Vagina (tissue), 2 donors: Measurements from ENCODE around the gene TOMM40. TPM values are rescaled to one million over a fixed set of nuclear protein-coding genes. Genes with fewer than 3 reads are reported as not detected.

Experiments used
- DNase-seq, 2 donors: peaks; one replicate each; pipeline ENCODE4 v3.0.0-alpha.2; 2017; ENCODE audit errors: extremely low spot score in 2 of 2
- H3K27ac ChIP-seq: fragments of 200-600 bp; sonication (generic); one replicate; pipeline ENCODE4 v1.5.1; 2019
- H3K27me3 ChIP-seq: fragments of 200-600 bp; sonication (generic); one replicate; pipeline ENCODE4 v1.5.1; 2019
- H3K36me3 ChIP-seq, 2 donors: fragments of 200-600 bp; sonication (generic); one replicate each; pipeline ENCODE4 v1.5.1; 2017 to 2019
- H3K4me1 ChIP-seq: fragments of 200-600 bp; sonication (generic); one replicate; pipeline ENCODE4 v1.5.1; 2019
- H3K4me3 ChIP-seq, 2 donors: fragments of 200-600 bp; sonication (generic); 1 replicate in 1 of 2; 2 replicates in 1 of 2; pipeline ENCODE4 v1.5.1; 2016 to 2019
- H3K9me3 ChIP-seq: fragments of 200-600 bp; sonication (generic); one replicate; pipeline ENCODE4 v1.5.1; 2019
- POLR2A ChIP-seq, 2 donors: fragments of 450-650 bp; IDR thresholded peaks; one replicate each; pipeline ENCODE4 v1.6.1; 2017; ENCODE audit warnings: antibody characterized with exemption in 2 of 2, mild to moderate bottlenecking in 2 of 2, moderate library complexity in 2 of 2
- POLR2AphosphoS5 ChIP-seq, 2 donors: sonication (generic); formaldehyde crosslinking; IDR thresholded peaks; one replicate each; pipeline ENCODE4 v1.9.0; 2017; ENCODE audit warnings: antibody characterized with exemption in 2 of 2, mild to moderate bottlenecking in 2 of 2, low read depth in 1 of 2; ENCODE audit not compliant: insufficient read depth in 1 of 2
- intact Hi-C: fragments of 100-400 bp; cut with DNase I; formaldehyde crosslinking; loops from one replicate; pipeline ENCODE4 v1.15.1; 2023
- total RNA-seq: library from RNA; depleted of rRNA; stranded (reverse); fragments of >200 nt; gene quantifications from one replicate; pipeline ENCODE4 v1.2.3, GENCODE V29; 2016
- TF ChIP-seq, protein P1 (sequence below), 3 experiments: fragments of 450-650 bp in 2 of 3; fragments of 200-600 bp in 1 of 3; sonication (generic) in 1 of 3; IDR thresholded peaks; one replicate each; pipeline ENCODE4 v1.5.1; 2017 to 2019; ENCODE audit warnings: antibody characterized with exemption in 3 of 3, mild to moderate bottlenecking in 2 of 3, moderate library complexity in 2 of 3

Gene TOMM40
- total RNA-seq, 1 donor from 2014 or later: 31.4 TPM

DNA sequence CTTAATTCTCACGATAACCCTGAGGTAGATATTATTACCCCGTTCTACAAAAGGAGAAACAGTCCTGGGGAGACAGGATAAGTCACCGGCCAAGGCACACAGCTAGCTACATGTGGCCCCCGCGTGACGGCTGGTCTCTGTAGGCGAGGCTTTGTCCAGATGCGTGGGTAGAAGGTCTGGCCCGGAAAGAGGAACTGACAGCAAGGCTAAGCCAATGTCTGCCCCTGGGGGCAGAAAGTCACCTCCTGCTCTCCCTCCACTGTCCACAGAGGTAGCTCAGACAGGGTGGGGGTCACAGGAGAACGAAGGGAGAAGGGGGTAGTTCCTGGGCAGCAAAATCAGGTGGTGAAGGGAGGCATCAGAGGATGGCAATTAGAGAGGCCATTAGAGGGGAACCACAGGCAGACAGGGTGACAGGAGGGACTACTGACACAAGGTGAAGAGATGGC lies 52.8 kb downstream of the TOMM40 start:
- H3K27me3 ChIP-seq: no peaks in the 10 kb centered on the region
- no peaks in the 10 kb centered on the region for H3K9me3 ChIP-seq
- no peaks in the 10 kb centered on the region for H3K36me3 ChIP-seq
- no peak overlapping the region for H3K27ac ChIP-seq
- intact Hi-C loops: no loop called here
- TF ChIP-seq POLR2AphosphoS5 (IDR thresholded peaks at IDR 0.05; ENCODE audit: insufficient read depth in 1 of 2, low read depth in 1 of 2): no peak
- DNase-seq: no peak
- H3K4me3 ChIP-seq: no peak overlapping the region
- H3K4me1 ChIP-seq: no peaks in the 10 kb centered on the region

DNA sequence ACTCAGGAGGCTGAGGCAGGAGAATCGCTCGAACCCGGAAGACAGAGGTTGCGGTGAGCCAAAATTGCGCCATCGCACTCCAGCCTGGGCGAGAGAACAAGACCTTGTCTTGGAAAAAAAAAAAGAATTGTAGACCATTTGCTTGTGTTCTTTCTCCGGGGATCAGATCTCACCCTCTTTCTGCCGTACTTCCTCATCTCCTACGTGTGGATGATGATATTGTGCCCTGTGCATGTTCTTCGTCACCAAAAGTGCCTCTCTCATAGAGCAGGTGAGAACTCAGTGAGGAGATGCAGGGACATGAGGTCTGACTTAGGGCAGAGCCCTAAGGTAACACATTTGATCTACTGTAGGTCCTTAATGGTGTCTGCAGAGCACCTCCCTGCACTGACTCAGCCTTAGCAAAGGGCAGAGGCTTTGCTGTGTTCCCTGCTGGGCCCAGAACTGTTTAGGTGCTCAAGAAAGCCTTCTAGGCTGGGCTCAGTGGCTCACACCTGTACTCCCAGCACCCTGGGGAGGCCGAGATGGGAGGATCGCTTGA lies 56.1 kb downstream of the TOMM40 start:
- Histone ChIP-seq H3K27ac (no peak overlapping the region), H3K27me3 (no peaks in the 10 kb centered on the region), H3K4me1 (peaks cover 11% of the 10 kb centered on the region), H3K36me3 (no peaks in the 10 kb centered on the region), H3K9me3 (no peaks in the 10 kb centered on the region), H3K4me3 (no peak overlapping the region)
- TF ChIP-seq, protein P1, sequence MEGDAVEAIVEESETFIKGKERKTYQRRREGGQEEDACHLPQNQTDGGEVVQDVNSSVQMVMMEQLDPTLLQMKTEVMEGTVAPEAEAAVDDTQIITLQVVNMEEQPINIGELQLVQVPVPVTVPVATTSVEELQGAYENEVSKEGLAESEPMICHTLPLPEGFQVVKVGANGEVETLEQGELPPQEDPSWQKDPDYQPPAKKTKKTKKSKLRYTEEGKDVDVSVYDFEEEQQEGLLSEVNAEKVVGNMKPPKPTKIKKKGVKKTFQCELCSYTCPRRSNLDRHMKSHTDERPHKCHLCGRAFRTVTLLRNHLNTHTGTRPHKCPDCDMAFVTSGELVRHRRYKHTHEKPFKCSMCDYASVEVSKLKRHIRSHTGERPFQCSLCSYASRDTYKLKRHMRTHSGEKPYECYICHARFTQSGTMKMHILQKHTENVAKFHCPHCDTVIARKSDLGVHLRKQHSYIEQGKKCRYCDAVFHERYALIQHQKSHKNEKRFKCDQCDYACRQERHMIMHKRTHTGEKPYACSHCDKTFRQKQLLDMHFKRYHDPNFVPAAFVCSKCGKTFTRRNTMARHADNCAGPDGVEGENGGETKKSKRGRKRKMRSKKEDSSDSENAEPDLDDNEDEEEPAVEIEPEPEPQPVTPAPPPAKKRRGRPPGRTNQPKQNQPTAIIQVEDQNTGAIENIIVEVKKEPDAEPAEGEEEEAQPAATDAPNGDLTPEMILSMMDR (IDR thresholded peaks at IDR 0.05): no peak
- no peak for TF ChIP-seq POLR2A (IDR thresholded peaks at IDR 0.05)
- TF ChIP-seq POLR2AphosphoS5 (IDR thresholded peaks at IDR 0.05; ENCODE audit: insufficient read depth in 1 of 2, low read depth in 1 of 2): no peak
- no peak for DNase-seq
- intact Hi-C loops: no loop called here

DNA sequence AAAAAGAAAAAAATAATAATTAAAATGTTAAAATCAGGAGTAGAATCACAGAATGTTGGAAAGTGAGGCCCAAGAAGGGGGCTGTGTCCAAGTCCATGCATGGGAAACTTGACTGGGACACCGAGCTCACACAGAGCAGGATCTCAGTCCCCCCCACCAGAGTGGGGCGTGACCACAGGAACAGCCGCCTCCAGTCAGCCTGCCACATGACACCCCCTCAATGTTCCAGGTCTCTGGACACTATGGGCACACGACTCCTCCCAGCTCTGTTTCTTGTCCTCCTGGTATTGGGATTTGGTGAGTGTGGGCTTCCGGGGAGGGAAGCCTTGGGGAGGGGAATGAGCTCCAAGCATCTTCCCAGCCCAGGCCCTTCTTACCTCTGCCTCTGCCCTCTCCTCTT lies 57.2 kb downstream of the TOMM40 start:
- intact Hi-C loops: no loop called here
- Histone ChIP-seq H3K27ac (no peak overlapping the region), H3K36me3 (no peaks in the 10 kb centered on the region), H3K4me3 (no peak overlapping the region), H3K27me3 (no peaks in the 10 kb centered on the region), H3K4me1 (peaks cover 11% of the 10 kb centered on the region), H3K9me3 (no peaks in the 10 kb centered on the region)
- no peak for DNase-seq
- no peak for TF ChIP-seq POLR2A (IDR thresholded peaks at IDR 0.05)
- no peak for TF ChIP-seq POLR2AphosphoS5 (IDR thresholded peaks at IDR 0.05; ENCODE audit: insufficient read depth in 1 of 2, low read depth in 1 of 2)
- TF ChIP-seq, protein P1 (IDR thresholded peaks at IDR 0.05): no peak

DNA sequence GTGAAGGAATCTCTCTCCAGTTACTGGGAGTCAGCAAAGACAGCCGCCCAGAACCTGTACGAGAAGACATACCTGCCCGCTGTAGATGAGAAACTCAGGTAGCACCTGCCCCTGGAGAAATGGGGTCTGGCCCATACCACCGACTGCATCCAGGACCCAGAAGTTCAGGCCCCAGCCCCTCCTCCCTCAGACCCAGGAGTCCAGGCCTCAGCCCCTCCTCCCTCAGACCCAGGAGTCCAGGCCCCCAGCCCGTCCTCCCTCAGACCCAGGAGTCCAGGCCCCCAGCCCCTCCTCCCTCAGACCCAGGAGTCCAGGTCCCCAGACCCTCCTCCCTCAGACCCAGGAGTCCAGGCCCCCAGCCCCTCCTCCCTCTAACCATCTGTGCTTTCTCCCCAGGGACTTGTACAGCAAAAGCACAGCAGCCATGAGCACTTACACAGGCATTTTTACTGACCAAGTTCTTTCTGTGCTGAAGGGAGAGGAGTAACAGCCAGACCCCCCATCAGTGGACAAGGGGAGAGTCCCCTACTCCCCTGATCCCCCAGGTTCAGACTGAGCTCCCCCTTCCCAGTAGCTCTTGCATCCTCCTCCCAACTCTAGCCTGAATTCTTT lies 57.8 kb downstream of the TOMM40 start:
- no peak overlapping the region for H3K4me3 ChIP-seq
- H3K27ac ChIP-seq: no peak overlapping the region
- H3K27me3 ChIP-seq: no peaks in the 10 kb centered on the region
- H3K9me3 ChIP-seq: no peaks in the 10 kb centered on the region
- no peaks in the 10 kb centered on the region for H3K36me3 ChIP-seq
- DNase-seq: no peak
- intact Hi-C loops: no loop called here
- peaks cover 17% of the 10 kb centered on the region for H3K4me1 ChIP-seq
- TF ChIP-seq POLR2A (IDR thresholded peaks at IDR 0.05): no peak
- TF ChIP-seq POLR2AphosphoS5 (IDR thresholded peaks at IDR 0.05; ENCODE audit: insufficient read depth in 1 of 2, low read depth in 1 of 2): no peak
- TF ChIP-seq, protein P1 (IDR thresholded peaks at IDR 0.05): no peak

DNA sequence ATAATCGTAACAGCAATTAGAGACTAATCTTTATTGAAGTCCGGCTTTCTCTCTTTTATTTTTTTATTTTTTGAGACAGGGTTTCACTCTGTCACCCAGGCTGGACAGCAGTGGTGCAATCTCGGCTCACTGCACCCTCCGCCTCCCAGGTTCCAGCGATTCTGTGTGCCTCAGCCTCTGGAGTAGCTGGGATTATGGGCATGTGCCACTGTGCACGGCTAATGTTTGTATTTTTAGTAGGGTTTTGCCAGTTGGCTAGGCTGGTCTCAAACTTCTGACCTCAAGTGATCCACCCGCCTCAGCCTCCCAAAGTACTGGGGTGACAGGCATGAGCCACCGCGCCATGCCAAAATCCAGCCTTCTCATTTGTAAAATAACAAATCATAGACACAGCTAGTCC lies 58.5 kb downstream of the TOMM40 start:
- no peak for DNase-seq
- intact Hi-C loops: no loop called here
- no peaks in the 10 kb centered on the region for H3K36me3 ChIP-seq
- H3K4me3 ChIP-seq: no peak overlapping the region
- peaks cover 23% of the 10 kb centered on the region for H3K4me1 ChIP-seq
- no peaks in the 10 kb centered on the region for H3K9me3 ChIP-seq
- TF ChIP-seq POLR2A (IDR thresholded peaks at IDR 0.05) (no peak), POLR2AphosphoS5 (IDR thresholded peaks at IDR 0.05; ENCODE audit: insufficient read depth in 1 of 2, low read depth in 1 of 2) (no peak)
- TF ChIP-seq, protein P1 (IDR thresholded peaks at IDR 0.05): no peak
- H3K27me3 ChIP-seq: no peaks in the 10 kb centered on the region
- no peak overlapping the region for H3K27ac ChIP-seq
